Suppressor macrophage treated with lipopolysaccharide for 1 hour (primary cell): Measurements from ENCODE around the gene PLPPR2.

Experiments
- DNase-seq, 3 donors: peaks; one replicate each; pipeline ENCODE4 v3.0.0-alpha.2; 2020 to 2022

The PLPPR2 gene

DNA sequence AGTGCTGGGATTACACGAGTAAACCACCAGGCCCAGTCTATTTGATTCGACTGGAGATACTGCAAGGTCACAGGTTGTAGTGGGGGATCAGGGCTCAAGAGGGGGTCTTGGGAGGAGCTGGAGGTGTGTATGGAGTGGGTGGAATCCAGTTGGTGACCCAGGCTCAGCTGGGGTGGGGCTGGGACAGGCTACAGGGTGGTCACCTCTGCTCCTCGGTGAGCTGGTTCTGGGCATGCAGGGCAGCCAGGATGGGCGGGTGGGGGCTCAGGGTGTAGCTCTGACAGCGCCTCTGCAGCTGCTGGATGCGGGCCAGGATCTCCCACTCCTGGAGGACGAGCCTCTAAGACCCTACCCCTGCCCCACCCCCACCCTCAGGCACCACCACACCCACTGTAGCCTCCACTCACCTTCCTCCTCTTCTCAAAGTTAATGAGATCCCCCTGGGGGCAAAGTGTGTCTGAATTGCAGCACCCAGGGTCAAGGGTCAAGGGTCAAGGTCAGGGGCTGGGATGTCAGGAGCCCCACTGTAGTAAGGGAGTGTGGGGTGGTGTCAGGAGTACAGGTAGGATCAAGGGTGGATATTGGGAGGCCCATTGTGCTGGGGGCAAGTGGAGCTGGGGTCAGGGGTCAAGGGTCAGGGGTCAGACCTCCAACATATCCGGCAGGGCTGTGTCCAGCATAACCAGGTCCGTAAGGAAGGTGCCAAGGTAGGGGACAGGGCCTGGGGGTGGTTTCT lies 46.7 kb downstream of the PLPPR2 start:
- DNase-seq, result no peak

DNA sequence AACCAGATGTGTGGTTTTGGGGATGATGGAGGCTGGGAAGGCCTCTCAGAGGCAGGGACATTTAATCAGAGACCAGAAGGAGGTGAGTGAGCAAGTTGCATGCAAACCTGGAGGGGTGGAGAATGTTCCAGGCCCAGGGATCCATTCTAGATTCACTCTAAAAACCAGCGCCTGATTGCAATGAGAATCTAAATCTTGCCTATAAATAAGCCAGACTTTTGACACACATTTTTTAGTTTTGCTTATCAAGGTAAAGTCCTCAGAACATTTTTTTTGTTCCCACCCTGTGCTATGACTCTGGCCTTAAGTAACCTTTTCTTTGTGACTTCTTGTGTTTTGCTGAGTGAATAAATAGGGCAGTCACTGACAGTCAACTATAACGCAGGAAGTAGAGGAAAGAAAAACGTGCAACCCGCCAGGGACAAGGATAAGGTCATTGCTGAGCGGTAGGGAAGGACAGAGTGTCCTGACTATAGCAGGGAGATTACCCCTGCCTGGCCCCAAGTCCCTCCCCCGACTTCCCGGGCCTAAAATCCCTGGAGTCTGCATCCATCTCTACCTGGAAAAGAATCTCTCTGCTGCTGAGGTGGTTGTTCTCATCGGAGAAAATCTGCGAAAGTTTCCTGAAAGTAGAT lies 49.5 kb downstream of the PLPPR2 start:
- no peak for DNase-seq

- DNase-seq, result no peak
Observed at GRCh38 chr19:11405846-11406643, 50.8 kb downstream of the PLPPR2 start.

DNA sequence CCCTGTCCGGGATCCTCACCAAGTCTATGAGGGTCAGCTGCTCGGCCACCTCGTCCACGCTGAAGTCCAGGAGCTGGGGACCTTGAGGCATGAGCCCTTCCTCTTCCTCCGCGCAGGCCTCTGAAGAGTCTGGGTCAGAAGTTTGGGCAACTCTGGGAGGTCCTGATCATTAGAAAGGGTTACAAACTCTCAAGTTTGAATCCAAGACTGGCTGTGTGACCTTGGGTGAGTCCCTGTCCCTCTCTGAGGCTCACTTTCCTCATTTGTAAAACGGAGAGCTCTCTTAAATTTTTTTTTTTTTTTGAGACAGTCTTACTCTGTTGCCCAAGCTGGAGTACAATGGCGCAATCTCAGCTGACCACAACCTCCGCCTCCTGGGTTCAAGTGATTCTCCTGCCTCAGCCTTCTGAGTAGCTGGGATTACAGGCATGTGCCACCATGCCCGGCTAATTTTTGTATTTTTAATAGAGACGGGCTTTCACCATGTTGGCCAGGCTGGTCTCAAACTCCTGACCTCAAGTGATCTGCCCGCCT lies 51.5 kb downstream of the PLPPR2 start:
- peak; percentile 37 to 59 (median 37) for DNase-seq

- no peak for DNase-seq
Observed at GRCh38 chr19:11408591-11408990, 53.4 kb downstream of the PLPPR2 start.

- DNase-seq, result no peak
Observed at GRCh38 chr19:11410682-11411081, 55.5 kb downstream of the PLPPR2 start.

- no peak for DNase-seq
Observed at GRCh38 chr19:11414544-11414943, 59.3 kb downstream of the PLPPR2 start.
